PFSK-1 (cell line): ENCODE results near the gene ADAMTS3.

Experiments
- FOXP2 ChIP-seq: optimal IDR thresholded peaks from 2 replicates; pipeline ENCODE3; 2011; ENCODE audit warnings: borderline replicate concordance, control low read depth, inconsistent platforms; ENCODE audit not compliant: insufficient read depth; ENCODE audit errors: extremely low read length, extremely low read depth
- POLR2AphosphoS5 ChIP-seq: IDR thresholded peaks from 2 replicates; pipeline ENCODE4 v1.6.1; 2012; ENCODE audit warnings: low read depth, mild to moderate bottlenecking, control low read depth, low read length, moderate library complexity
- SIN3A ChIP-seq: IDR thresholded peaks from 2 replicates; pipeline ENCODE4 v1.6.1; 2012; ENCODE audit warnings: mild to moderate bottlenecking, low read length, moderate library complexity, borderline replicate concordance; ENCODE audit not compliant: insufficient read depth
- TAF1 ChIP-seq: IDR thresholded peaks from 2 replicates; pipeline ENCODE4 v1.6.1; 2012; ENCODE audit warnings: low read length, control low read depth, borderline replicate concordance; ENCODE audit not compliant: insufficient read depth
- TF ChIP-seq, protein P1 (sequence below), 2 experiments: IDR thresholded peaks; 2 replicates each; pipeline versions ENCODE4 v1.6.1 to v1.8.0; 2011 to 2012; ENCODE audit warnings: low read depth in 2 of 2, low read length in 2 of 2, control low read depth in 1 of 2, inconsistent platforms in 1 of 2, mild to moderate bottlenecking in 1 of 2, moderate library complexity in 1 of 2; ENCODE audit not compliant: insufficient read depth in 1 of 2

Gene ADAMTS3

DNA sequence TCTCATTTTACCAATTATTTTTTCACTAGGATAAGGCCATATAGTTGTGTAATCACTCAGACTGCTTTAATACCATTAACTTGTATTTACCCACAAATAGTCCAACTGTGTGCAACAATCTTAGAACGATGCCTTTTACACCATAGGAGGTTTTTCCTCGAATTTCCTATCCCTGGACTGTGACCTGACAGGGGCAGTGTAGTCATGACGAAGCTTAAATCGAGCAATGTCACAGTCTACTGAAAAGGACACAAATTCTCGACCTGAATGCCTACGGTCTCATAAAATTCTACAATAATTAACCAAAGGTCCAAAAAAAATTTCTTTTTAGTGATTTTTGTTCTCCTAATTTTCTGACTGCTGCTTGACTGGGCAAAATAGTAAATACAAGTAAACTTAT lies 208.9 kb downstream of the ADAMTS3 start:
- TF ChIP-seq SIN3A (no peak), TAF1 (no peak), FOXP2 (no peak), POLR2AphosphoS5 (no peak)
- TF ChIP-seq, protein P1, sequence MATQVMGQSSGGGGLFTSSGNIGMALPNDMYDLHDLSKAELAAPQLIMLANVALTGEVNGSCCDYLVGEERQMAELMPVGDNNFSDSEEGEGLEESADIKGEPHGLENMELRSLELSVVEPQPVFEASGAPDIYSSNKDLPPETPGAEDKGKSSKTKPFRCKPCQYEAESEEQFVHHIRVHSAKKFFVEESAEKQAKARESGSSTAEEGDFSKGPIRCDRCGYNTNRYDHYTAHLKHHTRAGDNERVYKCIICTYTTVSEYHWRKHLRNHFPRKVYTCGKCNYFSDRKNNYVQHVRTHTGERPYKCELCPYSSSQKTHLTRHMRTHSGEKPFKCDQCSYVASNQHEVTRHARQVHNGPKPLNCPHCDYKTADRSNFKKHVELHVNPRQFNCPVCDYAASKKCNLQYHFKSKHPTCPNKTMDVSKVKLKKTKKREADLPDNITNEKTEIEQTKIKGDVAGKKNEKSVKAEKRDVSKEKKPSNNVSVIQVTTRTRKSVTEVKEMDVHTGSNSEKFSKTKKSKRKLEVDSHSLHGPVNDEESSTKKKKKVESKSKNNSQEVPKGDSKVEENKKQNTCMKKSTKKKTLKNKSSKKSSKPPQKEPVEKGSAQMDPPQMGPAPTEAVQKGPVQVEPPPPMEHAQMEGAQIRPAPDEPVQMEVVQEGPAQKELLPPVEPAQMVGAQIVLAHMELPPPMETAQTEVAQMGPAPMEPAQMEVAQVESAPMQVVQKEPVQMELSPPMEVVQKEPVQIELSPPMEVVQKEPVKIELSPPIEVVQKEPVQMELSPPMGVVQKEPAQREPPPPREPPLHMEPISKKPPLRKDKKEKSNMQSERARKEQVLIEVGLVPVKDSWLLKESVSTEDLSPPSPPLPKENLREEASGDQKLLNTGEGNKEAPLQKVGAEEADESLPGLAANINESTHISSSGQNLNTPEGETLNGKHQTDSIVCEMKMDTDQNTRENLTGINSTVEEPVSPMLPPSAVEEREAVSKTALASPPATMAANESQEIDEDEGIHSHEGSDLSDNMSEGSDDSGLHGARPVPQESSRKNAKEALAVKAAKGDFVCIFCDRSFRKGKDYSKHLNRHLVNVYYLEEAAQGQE (IDR thresholded peaks at IDR 0.05; ENCODE audit: insufficient read depth in 1 of 2, low read depth in 2 of 2, low read length in 2 of 2) = no peak

- TF ChIP-seq POLR2AphosphoS5 = no peak
- no peak for TF ChIP-seq SIN3A
- no peak for TF ChIP-seq TAF1
- no peak for TF ChIP-seq FOXP2
- TF ChIP-seq, protein P1 (IDR thresholded peaks at IDR 0.05; ENCODE audit: insufficient read depth in 1 of 2, low read depth in 2 of 2, low read length in 2 of 2) = no peak
Measured at GRCh38 chr4:72358483-72358882, 210.5 kb downstream of the ADAMTS3 start.

DNA sequence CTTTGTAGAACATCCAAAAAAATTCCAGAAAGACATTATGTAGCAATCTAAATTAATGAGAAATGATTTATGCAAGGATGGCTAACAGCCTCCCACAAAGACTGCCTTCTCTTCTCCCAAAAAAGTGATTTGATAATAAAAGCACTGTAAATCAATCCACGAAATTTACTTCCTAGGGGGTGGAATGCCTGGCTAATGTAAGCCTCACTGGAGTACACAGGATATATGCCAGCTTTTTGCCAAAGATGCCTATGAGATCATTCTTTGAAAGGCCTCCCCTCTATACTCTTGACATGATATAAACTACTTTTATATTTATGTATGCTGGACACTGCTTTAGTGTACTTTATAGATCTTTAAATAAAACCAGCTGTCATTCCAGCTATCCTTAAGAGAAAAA lies 211.1 kb downstream of the ADAMTS3 start:
- TF ChIP-seq FOXP2 (no peak), SIN3A (no peak), POLR2AphosphoS5 (no peak), TAF1 (no peak)
- TF ChIP-seq, protein P1 (IDR thresholded peaks at IDR 0.05; ENCODE audit: insufficient read depth in 1 of 2, low read depth in 2 of 2, low read length in 2 of 2) = no peak

DNA sequence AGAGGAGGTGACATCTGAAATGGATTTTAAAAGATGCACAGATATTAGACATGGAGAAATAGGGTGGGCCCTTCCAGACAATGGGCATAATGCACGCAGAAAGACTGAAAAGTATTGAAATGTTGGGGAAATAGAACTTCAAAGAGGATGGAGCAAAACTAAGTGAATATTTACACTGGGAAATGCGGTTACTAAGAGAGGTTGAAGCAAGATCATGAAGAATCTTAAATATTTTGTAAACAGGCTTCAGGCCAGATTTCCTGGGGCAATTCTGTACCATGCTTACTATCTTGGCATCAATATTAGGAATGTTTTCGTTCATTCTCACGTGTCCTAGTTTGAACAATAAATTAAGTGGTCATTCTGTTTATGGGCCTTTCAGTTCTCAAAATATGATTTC lies 216.3 kb downstream of the ADAMTS3 start:
- TF ChIP-seq, protein P1 (IDR thresholded peaks at IDR 0.05; ENCODE audit: insufficient read depth in 1 of 2, low read depth in 2 of 2, low read length in 2 of 2) = no peak
- TF ChIP-seq TAF1 (no peak), POLR2AphosphoS5 (no peak), SIN3A (no peak), FOXP2 (no peak)

DNA sequence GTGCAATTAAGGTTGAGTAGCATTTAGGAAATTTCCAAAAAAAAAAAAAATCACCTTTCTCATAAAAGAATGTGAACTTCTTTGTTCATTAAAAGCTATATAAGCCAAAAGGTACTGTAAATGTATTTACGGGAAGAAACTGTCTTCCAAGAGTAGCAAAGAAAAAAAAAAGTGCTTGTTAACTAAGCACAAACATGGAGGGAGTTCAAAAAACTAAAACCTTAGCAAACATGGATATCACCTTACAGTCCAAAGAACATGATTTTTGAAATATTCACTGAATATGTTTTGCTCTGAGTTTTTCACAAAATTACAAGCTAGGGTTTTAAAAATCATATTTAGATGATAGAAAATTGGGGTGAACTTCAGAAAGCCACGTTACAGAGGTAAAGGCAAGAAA lies 217.5 kb downstream of the ADAMTS3 start:
- TF ChIP-seq TAF1 (no peak), POLR2AphosphoS5 (no peak), FOXP2 (no peak), SIN3A (no peak)
- TF ChIP-seq, protein P1 (IDR thresholded peaks at IDR 0.05; ENCODE audit: insufficient read depth in 1 of 2, low read depth in 2 of 2, low read length in 2 of 2) = no peak
